HG03064 (cell line): Measurements from ENCODE around the gene USP19.

Source experiments
- ATAC-seq: cut with Tn5 transposase; IDR thresholded peaks from one replicate; pipeline ENCODE4 v1.9.1; 2021; ENCODE audit warnings: low read depth; ENCODE audit not compliant: unreplicated experiment

The USP19 gene

DNA sequence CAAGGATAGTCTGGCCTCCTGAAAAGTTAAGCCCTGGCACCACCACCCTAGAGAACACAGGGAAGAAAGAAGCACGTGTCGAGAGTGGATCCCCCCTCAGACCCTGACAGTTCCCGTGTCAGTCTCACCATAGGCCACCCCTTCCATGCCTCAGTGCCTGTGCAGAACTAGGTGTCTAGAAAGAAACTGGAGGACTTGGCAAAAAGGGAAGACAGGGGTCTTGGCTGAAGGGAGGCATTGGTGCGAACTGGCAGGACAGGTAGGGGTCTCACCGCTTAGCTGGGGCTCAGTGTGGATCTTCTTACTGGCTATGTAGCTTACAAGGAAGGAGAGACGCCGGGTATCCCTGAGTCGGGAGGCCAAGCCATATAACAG, 16.6 kb downstream of the USP19 start:
- ATAC-seq = no peak

DNA sequence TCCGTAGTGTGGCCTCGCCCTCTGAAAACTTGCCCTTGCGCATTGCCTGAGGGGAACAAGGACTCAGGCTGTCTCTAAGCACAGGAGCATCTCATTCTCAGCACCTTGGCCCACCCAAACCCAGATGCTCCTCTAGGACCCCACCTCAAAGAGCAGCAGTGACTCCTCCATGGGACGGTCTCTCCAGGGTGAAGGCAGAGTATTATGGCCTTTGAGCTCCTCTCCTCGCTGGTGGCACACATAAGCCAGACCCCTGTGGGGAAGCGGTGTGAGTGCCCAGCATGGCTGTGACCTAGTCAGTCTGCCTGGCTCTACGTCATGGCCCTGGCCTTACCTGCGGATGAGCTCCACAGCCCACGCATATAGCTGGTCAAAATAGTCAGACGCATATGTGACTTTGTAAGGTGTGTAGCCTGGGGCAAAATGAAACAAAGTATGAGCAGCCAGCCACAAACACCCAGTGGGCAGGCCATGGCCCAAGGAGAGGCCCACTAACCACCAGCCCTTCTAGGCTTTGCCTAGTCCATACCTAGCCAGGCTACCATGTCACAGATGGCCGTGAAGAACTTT, 20.5 kb downstream of the USP19 start:
- ATAC-seq = no peak

DNA sequence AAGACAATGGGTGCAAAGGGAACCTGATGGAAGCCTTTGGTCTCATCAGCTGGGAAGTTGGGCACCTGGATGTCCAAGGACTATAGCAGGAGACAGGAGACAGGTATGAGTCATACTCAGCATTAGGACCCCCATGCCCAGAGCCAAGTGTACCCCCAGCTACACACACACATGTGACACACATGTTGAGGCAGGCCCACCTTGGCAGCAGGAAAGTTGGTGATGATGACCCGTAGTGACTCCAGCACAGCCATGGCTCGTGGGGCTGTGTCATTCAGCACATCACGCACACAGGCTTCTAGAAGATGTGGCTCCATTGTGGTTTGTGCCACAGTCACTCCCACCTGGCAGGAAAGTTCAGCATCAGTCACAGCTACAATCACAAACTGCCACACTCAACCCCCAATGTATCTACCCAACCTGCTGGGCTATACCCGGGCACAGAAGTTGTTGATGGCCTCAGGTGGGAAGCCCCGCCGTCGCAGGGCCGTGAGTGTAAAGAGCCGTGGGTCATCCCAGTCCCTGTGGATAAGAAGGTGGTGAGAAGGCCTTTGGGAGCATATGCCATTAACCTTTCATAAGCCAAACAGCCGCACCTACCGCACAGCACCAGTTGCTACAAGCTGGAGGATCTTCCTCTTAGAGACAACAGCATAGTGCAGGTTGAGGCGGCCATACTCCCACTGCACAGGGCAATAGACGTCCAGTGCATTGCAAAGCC, 21.6 kb downstream of the USP19 start:
- ATAC-seq = no peak

DNA sequence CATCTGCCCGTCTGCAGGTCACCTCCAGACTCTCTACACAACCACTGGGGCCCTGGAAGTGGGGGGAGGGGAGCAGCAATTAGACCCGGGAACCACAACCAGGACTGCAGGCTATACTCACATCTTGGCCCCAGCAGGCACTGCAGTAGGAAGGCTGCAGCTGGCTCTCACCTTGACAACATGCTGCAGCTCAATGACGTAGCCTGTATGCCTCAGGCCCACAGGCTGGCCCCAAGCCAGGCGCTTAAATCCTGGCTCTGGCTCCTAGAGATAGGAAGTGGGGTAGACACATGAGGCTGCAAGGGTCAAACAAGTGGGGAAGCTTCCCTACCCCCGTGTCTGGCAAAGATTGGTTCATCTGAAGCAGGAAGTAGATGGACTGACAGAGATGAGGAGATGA, 22.2 kb downstream of the USP19 start:
- ATAC-seq = no peak

DNA sequence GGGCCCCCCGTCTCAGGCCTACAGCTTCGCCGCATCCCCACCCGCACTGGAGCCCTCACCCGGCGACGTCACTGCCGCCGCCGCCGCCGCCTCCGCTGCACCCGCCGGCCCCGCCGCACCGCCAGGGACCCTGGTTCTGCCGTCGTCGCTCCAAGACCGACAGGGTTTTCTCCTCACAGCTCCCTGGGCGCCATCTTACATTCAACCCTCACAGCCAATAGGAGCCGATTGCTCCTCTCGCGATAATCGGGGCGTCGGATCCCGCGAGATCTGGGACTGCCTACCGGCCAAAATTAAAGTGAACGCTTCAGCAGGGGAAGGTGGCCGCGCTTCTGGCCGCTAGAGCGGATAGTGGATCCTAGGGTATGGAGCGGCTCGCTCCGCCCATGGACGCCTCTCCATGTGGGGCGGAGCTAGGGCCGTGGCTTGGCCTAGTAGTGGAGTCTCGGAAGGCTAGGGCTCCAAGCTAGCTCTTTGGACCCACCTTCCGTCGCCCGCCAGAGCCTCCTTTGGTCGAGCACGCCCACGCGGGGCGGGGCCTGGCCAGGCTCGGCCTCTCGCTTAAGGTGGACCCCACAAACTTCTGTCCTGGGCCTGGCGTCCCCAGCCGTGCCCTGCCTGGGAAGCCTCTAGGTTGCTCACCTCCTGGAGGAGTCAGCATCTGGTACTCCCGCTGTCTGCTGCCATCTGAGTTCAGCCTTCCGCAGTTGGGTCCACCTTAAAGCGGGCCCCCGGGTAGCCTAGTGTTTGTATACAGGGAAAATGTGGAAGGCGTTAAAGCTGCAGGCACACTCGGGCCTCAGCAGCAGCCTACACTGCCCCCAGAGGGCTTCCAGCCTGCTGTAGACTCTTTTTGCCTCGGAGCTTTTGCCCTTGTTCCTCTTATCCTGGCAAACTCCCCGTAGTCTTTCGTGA, 26.5 kb downstream of the USP19 start, which contains the start of gene QRICH1:
QRICH1 (minus strand) TSS at position 219 of the 915 bp plus-strand sequence. CDS start 17,054 bp downstream, outside the sequence.
- peak; percentile 76 for ATAC-seq

DNA sequence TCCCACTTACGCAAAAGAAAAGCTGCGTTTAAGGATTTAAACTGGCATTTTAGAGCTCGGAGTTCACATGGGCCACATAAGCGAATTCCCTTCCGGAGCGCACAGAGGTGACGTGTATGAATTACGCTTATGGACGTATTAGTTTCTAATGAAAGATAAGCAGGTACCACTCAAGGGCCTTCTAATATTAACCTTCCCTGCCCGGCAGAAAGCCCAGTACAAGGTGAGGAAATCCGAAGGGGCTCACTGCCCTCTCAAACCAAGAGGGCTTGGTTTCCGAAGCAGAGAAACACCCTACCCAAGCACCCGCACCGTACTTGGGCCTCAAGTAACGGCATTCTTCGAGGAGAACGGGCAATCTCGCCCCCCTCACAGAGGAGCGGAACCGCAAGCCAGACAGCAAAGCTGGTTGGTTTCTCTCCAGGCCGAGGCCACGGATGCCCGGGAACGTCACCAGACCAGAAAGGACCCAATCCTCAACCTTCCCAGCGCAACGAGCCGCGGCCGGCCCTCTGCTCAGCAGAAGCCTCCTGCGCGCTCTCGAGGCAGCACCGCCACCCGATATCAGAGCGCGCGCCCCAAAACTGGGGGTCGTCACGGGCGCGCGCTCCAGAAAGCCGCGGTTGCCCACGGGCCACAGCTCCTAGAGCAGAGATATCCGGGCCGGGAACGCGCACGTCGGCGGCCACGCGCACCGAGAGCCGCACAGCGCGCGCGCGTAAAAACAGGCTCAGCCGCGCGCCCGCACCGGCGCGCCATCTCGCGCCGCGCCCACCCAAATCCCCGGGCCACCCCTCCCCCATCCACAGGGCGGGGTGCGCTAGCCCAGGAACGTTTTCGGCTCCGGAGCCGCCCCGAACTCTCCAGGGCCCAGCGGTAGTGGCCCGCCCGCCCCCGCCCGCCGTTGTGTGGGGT, 27.4 kb downstream of the USP19 start:
- ATAC-seq = peak; percentile 21

DNA sequence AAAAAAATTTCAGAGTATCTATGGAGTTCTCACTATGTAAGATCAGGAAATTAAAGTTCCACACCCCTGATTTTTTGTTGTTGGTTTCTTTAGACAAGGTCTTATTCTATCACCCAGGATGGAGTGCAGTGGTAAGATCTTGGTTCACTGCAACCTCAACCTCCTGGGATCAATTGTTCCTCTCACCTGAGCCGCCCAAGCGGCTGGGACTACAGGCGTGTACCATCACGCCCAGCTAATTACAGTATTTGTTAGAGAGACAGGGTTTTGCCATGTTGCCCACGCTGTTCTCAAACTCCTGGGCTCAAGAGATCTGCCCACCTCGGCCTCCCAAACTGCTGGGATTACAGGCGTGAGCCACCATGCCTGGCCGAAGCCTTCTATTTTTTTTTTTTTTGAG, 39.2 kb downstream of the USP19 start:
- ATAC-seq = no peak

DNA sequence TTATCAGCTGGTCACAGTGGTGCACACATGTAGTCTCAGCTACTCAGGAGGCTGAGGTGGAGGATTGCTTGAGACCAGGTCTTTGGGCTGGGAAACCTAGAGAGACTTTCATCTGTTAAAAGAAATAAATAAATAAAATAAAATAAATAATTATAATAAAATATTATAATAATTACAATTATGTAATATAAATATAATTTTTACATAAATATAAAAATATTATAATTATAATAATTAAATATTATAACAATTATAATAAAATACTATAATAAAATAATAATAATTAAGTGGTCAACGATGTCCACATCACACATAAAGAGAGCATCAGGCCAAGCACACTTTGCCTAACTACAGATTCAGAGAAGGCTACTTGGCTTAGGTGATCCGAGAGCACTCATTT, 41.4 kb downstream of the USP19 start:
- no peak for ATAC-seq

DNA sequence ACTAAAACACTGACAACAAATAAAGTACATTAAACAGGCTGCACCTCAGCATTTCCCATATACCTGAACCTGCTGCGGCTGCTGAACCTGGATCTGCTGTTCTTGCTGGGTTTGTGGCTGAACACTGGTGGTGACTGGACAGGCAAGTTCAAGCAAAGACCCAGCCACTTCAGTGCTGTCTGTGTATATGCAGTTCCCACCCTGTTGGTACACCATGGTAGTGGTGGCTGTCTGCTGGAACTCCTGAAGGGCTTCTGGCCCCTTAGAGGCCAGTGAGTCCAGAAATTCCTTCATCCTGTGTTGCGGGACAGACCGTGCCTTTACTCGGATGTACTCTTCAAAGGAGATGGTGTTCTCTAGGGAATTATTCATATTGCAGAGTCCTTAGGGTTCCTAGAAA, 44.0 kb downstream of the USP19 start:
- ATAC-seq = no peak

DNA sequence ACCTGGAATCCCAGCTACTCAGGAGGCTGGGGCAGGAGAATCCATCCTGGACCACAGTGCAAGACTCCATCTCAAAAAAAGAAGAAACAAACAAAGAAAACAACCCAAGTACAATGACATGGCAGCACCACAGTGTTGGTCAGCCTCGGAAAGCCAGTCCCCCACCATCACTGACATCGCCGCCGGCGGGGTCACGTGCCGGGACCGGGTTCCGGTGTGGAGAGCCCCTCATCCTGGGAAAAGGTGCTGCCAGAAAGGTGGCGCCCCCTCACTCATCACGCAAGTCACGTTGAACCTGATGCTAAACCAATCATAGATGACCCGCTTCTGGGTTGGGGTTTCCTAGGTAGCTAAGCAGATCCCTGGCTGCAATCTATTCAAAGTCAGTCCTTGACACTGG, 44.5 kb downstream of the USP19 start:
- ATAC-seq = no peak
